ENCODE measurements around the gene VRK2.
"Not testable (repeated sequence)": the region's sequence is repeated elsewhere in the genome, so short reads cannot be mapped to it uniquely, and the experiment has no call there.

VRK2 gene

GRCh38 chr2:58135861-58136260 lies 89.3 kb downstream of the VRK2 start:
- H3K4me3 ChIP-seq (replicated peaks in 1 of 2; ENCODE audit: low read depth in 2 of 2, low read length in 2 of 2): no peak overlapping the region
- no peak for TF ChIP-seq CTCF (IDR thresholded peaks at IDR 0.05; ENCODE audit: low read depth, low read length)
- DNase-seq (ENCODE audit: low read depth in 2 of 2): no peak

GRCh38 chr2:58137221-58137620 lies 90.6 kb downstream of the VRK2 start:
- TF ChIP-seq CTCF (IDR thresholded peaks at IDR 0.05; ENCODE audit: low read depth, low read length): no peak
- peak; percentile 58 to 81 for DNase-seq (ENCODE audit: low read depth in 2 of 2)
- no peak overlapping the region for H3K4me3 ChIP-seq (replicated peaks in 1 of 2; ENCODE audit: low read depth in 2 of 2, low read length in 2 of 2)

GRCh38 chr2:58137856-58138255 lies 91.2 kb downstream of the VRK2 start:
- no peak overlapping the region for H3K4me3 ChIP-seq (replicated peaks in 1 of 2; ENCODE audit: low read depth in 2 of 2, low read length in 2 of 2)
- peak; percentile 27 to 54 for DNase-seq (ENCODE audit: low read depth in 2 of 2)
- no peak for TF ChIP-seq CTCF (IDR thresholded peaks at IDR 0.05; ENCODE audit: low read depth, low read length)

GRCh38 chr2:58138396-58139030 lies 91.9 kb downstream of the VRK2 start:
- no peak for DNase-seq (ENCODE audit: low read depth in 2 of 2)
- no peak for TF ChIP-seq CTCF (IDR thresholded peaks at IDR 0.05; ENCODE audit: low read depth, low read length)
- no peak overlapping the region for H3K4me3 ChIP-seq (replicated peaks in 1 of 2; ENCODE audit: low read depth in 2 of 2, low read length in 2 of 2)

- no peak for TF ChIP-seq CTCF (IDR thresholded peaks at IDR 0.05; ENCODE audit: low read depth, low read length)
- no peak overlapping the region for H3K4me3 ChIP-seq (replicated peaks in 1 of 2; ENCODE audit: low read depth in 2 of 2, low read length in 2 of 2)
- DNase-seq (ENCODE audit: low read depth in 2 of 2): no peak
These were observed 94.0 kb downstream of the VRK2 start for GRCh38 chr2:58140508-58141072.

- DNase-seq (ENCODE audit: low read depth in 2 of 2); H3K4me3 ChIP-seq (replicated peaks in 1 of 2; ENCODE audit: low read depth in 2 of 2, low read length in 2 of 2): not testable (repeated sequence)
These were observed 99.2 kb downstream of the VRK2 start for GRCh38 chr2:58145769-58146168.

- peak in 1 of 2 donors; percentile 62 for DNase-seq (ENCODE audit: low read depth in 2 of 2)
- no peak for TF ChIP-seq CTCF (IDR thresholded peaks at IDR 0.05; ENCODE audit: low read depth, low read length)
- H3K4me3 ChIP-seq (replicated peaks in 1 of 2; ENCODE audit: low read depth in 2 of 2, low read length in 2 of 2): no peak overlapping the region
These were observed 100.1 kb downstream of the VRK2 start for GRCh38 chr2:58146707-58147106.

All from cardiac fibroblast (primary cell).